GM19452 (cell line): ENCODE results near the gene WDR5.

Experiments
- ATAC-seq: cut with Tn5 transposase; IDR thresholded peaks from one replicate; pipeline ENCODE4 v1.9.1; 2021; ENCODE audit not compliant: unreplicated experiment

WDR5 gene

DNA sequence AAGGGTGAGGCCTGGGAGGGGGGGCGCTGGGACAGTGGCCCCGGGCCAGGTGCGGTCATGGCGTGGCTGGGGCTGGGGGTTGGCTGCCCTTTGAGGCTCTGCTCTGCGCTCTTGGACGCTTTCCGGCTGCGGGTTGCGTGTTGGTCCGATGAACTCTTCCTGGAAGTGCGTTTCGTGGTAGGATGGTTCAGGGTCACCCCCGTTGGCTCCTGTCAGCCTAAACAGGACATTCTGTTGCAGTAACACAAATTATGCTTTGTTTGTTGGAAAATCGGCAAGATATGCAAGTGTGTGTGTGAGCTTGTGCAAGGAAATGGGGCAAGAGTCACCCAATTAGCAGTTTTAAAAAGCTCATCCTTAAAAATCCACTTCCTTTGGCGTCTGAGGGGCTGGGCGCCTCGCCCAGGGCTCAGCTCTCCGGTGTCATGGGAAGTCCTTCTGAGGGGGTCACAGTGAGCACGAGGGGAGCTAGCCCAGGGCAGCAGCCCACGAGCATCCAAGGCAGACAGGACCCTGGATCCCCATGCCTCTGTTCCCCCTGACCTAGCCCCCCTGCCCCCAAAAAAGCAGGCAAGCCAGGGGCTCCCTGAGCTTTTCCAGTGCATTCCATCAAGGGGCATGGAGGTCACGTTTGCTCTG is 50.7 kb downstream of the WDR5 start:
- no peak for ATAC-seq

DNA sequence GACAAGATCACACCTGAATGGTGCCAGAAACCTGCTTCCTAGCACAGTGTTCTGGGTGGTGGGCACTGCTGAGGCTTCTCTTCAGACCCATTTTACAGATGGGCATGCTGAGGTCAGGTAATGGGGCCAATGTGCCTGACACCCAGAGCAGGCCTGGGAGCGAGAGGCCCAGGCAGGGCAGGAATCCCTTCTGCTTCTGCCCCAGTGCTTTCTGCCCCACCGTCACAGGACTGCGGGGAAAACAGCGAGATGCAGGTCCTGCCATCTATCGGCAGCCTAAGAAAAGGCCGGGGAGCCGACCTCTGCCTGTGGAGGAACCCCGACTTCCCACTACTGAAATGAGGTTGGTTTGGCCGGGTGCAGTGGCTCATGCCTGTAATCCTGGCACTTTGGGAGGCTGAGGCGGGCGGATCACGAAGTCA is 51.2 kb downstream of the WDR5 start:
- ATAC-seq: no peak

- no peak for ATAC-seq
Measured at GRCh38 chr9:134187891-134188385, 52.1 kb downstream of the WDR5 start.

GRCh38 chr9:134188386-134189144 is 52.7 kb downstream of the WDR5 start:
- ATAC-seq: no peak

DNA sequence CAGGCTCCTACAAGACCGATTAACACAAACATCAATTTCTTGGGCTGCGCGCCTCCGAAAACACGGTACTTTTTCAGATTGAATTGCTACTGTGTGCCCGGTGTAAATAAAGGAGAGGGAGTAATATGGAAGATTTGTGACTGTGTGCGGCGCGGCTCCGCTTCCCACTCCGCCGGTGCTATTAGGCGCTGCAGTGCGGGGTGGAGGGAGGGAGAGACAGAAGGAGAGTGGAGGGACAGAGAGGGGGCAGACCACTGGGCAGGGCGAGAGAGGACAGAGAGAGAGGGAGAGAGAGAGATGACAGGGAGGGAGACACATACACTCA is 53.2 kb downstream of the WDR5 start:
- no peak for ATAC-seq

DNA sequence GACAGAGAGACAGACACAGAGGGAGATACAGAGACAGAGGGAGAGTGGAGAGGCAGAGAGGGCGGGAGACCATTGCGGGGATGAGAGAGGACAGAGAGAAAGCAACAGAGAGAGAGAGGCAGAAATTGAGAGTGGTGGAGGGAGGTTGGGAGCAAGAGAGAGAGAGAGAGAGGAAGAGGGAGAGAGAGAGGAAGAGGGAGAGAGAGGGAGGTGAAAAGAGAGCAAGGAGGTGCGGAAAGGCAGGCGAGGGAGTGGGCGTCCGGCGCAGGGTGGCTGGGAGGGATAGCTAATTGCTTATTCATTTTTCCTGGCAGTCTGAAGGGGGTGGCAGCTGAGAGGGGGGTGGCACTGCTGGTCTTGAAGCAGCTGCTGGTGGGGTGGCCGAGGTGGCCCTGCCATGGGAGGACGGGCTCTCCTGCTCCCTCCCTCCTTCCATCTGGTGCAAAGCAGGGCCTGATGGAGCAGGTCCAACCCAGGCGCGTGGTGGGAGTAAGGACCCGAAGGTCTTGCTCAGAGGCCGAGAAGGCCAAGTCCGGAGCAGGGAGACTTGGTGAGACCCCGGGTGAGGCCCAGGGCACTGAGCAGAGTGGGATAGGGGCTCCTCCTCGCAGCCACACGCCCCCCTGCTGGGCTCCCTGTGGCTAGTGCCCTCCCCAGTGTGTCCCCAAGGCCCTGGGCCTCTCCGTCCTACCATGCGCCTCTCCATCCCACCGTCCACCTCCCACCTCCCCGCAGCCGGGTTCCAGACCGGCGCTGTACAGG is 53.8 kb downstream of the WDR5 start:
- ATAC-seq: no peak

GRCh38 chr9:134190232-134191121 is 54.6 kb downstream of the WDR5 start:
- no peak for ATAC-seq

DNA sequence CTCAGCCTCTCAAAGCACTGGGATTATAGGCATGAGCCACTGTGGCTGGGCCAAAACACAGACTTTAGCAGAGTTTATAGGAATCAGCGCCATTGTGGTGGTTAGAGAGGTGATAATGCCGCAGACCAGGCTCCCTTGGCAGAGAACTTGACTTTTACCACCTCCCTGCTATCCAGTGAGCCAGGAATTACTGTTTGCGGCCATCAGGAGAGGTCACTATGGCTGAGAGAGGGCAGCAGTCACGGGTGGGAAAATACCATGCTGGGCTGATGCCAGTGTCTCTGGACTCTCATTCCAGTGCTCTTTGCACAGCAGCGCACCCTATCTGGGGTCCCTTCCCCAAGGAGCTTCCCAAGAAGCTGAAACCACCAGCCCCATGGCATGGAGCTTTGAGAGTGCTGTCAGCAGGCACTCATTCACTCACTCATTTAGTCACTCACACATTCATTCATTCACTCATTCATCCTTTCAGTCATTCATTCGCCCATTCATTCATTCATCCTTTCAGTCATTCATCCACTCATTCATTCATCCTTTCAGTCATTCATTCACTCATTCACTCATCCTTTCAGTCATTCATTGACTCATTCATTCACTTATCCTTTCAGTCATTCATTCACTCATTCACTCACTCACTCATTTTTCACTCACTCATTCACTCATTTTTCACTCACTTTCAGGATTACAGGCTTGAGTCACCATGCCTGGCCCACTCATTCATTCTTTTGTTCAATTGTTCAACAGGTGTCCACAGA is 55.8 kb downstream of the WDR5 start:
- ATAC-seq: no peak

DNA sequence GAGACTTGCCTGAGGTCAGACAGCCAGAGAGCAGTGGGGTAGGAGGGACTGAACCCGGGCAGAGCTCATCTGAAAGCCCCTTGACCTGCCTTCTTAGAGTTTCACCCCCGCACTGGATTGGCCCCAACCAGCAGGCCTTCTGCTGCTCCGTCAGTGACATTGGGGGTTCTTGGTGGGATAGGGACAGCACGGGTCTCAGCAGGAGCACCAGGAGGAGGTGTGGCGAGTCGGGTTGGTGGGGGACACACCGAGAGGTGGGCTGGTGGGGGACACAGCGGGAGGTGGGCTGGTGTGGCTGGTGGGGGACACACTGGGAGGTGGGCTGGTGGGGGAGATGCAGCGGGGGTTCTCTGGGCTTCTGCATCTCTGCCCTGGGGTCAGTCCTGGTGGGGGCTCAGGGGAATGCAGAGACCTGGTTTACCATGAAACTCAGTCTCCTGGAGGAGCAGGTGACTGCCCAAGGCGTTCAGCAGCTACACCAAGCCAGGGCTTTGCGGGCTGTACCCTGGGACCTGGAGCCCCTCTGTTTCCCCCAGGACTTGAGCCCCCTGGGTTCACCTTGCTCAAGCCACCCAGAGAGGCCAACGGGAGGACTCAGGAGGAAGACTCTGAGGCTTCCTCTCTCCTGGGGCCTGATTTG is 56.5 kb downstream of the WDR5 start:
- ATAC-seq: no peak

GRCh38 chr9:134192951-134193731 is 57.3 kb downstream of the WDR5 start:
- no peak for ATAC-seq

DNA sequence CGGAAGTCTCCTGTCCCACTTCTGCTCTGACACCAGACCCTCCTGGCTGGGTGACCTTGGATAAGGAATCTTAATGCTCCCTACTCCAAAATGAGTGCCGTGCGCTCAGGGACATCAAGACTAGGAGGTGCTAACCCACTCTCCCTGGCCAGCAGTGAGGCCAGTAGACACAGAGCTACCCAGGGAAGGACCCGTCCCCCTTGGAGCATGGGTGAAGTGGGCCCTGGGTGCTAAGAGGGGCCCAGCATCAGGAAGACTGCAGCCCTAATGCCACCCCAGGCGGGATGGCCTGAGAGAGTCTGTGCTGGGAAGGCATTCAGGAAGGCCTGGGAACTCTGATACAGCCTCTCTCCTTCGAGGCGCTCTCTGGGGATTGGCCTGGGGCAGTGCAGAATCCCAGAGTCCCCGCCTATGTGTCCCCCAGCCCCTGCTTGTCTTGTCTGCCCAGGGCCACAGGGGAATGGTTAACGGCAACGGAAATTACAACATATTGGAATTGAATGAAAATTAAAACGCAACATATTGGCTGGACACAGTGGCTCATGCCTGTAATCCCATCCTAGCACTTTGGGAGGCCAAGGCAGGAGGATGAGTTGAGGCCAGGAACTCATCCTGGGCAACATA is 58.1 kb downstream of the WDR5 start:
- no peak for ATAC-seq

DNA sequence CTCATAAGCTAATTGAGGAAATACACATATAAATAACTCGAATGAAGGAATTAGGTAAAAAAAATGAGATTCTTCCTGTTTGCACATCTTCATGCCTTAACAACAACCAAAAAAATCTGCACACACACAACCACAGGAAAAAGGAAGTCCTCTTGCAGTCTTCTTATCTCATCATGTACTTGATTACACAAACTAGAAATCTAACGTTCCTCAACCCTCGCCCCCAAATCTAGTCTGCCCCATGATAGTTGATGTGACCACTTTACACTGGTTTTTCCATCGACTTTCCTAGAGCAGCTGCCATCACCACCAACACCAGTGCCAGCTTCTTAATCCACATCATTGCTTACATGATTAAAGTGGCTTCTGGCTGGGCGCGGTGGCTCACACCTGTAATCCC is 59.7 kb downstream of the WDR5 start:
- no peak for ATAC-seq

- ATAC-seq: no peak
Measured at GRCh38 chr9:134196911-134197310, 61.0 kb downstream of the WDR5 start.

- ATAC-seq: no peak
Measured at GRCh38 chr9:134198791-134199190, 62.9 kb downstream of the WDR5 start.

DNA sequence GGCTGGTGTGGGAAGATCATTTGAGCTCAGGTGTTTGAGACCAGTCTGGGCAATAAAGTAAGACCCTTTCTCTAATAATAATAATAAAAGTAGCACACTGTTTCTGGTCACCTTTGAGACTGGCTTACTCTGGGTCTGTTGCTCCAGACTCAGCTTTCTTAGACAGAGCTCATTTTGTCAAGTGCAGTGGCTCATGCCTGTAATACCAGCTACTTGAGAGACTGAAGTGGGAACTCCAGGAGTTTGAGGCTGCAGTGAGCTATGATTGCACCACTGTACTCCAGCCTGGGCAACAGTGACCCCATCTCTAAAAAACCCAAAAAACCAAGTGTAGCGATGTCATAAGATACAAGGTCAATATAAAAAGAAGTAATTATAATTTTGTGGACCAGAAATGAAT is 64.8 kb downstream of the WDR5 start:
- no peak for ATAC-seq

DNA sequence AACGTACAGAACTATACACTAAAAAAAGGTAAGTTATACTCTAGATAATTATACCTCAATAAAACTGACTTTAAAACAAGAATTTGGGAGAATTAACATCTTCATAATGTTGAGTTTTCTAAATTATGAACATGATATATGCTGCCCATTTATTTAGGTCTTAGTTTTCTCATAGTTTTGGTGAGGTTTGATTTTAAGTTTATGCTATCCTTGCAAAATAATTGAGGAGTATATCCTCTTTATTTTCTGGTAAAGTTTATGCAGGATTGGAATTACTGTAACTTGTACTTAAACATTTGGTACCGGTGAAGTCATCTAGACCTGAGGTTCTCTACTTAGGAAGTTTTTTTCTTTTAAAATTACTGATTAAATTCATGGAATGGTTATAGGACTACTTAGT is 67.3 kb downstream of the WDR5 start:
- ATAC-seq: no peak

DNA sequence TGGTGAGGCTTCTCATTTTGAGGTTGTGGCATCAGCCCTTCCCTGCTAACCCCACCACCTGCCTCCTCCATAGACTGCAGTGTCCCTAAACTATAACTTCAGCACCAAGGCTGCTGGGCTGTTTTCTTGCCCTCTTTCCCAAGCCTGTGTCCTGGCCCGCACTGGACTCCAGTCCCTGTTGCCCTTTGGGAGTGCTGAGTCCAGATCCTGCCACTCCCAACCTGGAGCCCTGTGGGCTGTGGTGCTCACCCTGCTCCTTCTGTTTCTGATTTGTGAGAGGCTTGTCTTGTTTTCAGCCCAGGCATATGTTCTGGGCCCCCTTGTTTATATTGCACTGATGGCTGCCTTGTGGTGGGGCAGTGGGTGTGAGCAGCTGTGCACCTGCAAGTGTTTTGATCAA is 68.2 kb downstream of the WDR5 start:
- no peak for ATAC-seq

DNA sequence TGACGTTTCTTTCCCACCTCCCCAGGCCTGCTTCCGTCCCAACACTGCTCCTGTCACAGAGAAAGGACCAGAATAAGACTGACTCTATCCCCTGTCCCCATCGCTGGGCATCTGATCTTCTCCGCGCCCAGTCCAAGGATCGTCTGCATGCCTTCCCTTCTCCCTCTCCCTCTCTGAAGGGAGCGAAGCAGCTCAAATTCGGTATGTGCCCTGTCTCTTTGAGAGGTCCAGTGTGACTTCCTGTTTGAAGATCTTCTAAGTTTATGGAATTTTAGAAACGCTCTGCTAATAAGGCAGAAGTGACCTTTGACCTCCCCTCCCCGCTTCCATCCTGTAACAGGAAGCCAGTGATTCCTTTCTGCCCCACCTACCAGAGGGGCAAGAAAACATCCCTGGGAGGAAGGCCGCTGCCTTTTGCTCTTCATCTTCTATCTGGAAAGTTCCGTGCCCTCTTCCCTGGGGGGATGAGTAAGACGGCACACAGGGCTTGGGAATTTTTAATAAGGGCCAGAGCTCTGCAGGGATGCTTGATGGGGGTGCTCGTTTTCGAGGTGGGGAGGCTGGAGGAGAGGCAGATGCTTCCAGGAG is 69.2 kb downstream of the WDR5 start:
- ATAC-seq: no peak
